HG03064 (cell line): Measurements from ENCODE around the gene ENTPD3.

Experiments
- ATAC-seq: cut with Tn5 transposase; IDR thresholded peaks from one replicate; pipeline ENCODE4 v1.9.1; 2021; ENCODE audit warnings: low read depth; ENCODE audit not compliant: unreplicated experiment

ENTPD3 gene

GRCh38 chr3:40404591-40405198 lies 17.7 kb downstream of the ENTPD3 start:
- no peak for ATAC-seq

- ATAC-seq: no peak
Measured at GRCh38 chr3:40407007-40407406, 20.0 kb downstream of the ENTPD3 start.

- no peak for ATAC-seq
Measured at GRCh38 chr3:40407611-40408010, 20.6 kb downstream of the ENTPD3 start.

GRCh38 chr3:40414270-40414669 lies 27.3 kb downstream of the ENTPD3 start:
- ATAC-seq: no peak

- no peak for ATAC-seq
Measured at GRCh38 chr3:40417845-40418543, 31.0 kb downstream of the ENTPD3 start.

GRCh38 chr3:40422861-40423260 lies 35.9 kb downstream of the ENTPD3 start:
- no peak for ATAC-seq

GRCh38 chr3:40427045-40427669 lies 40.2 kb downstream of the ENTPD3 start:
- no peak for ATAC-seq

GRCh38 chr3:40432793-40433192 lies 45.8 kb downstream of the ENTPD3 start:
- no peak for ATAC-seq

- no peak for ATAC-seq
Measured at GRCh38 chr3:40437889-40438288, 50.9 kb downstream of the ENTPD3 start.

- ATAC-seq: no peak
Measured at GRCh38 chr3:40445062-40445461, 58.1 kb downstream of the ENTPD3 start.

- ATAC-seq: no peak
Measured at GRCh38 chr3:40445880-40446279, 58.9 kb downstream of the ENTPD3 start.

- ATAC-seq: no peak
Measured at GRCh38 chr3:40450438-40450837, 63.5 kb downstream of the ENTPD3 start.

- ATAC-seq: no peak
Measured at GRCh38 chr3:40451551-40451950, 64.6 kb downstream of the ENTPD3 start.

GRCh38 chr3:40452057-40452456 lies 65.1 kb downstream of the ENTPD3 start:
- ATAC-seq: no peak

- no peak for ATAC-seq
Measured at GRCh38 chr3:40452562-40452875, 65.5 kb downstream of the ENTPD3 start.

- ATAC-seq: peak; percentile 91
Measured at GRCh38 chr3:40452876-40453730, 66.1 kb downstream of the ENTPD3 start.

- no peak for ATAC-seq
Measured at GRCh38 chr3:40453933-40454332, 66.9 kb downstream of the ENTPD3 start.

GRCh38 chr3:40455328-40455727 lies 68.3 kb downstream of the ENTPD3 start:
- ATAC-seq: no peak

- no peak for ATAC-seq
Measured at GRCh38 chr3:40456279-40456939, 69.4 kb downstream of the ENTPD3 start.

- peak; percentile 60 for ATAC-seq
Measured at GRCh38 chr3:40456940-40457823, 70.2 kb downstream of the ENTPD3 start, which contains the start of gene RPL14. Gene RPL14, plus strand, starts transcription at chr3:40457339. Its CDS starts 133 bp downstream, at chr3:40457472.
